Stimulated activated memory B cell treated with anti-CD40 and anti-IgM and Interleukin-4, amounts not matched to agents 10 μg/mL and 1 μg/mL and 100 μg/mL, for 72 hours (primary cell): Measurements from ENCODE around the gene DAD1.
A peak's percentile ranks its signal among the peaks of the same experiment; 100 is the strongest.

ENCODE experiments used
- ATAC-seq: fragments of 150-1000 bp; cut with Tn5 transposase; 2 replicates; pipeline ENCODE4 v1.10.0; 2021
- H3K27ac Mint-ChIP-seq: one replicate; pipeline ENCODE4 v1.8.0; 2022; ENCODE audit warnings: mild to moderate bottlenecking, mixed read lengths
- H3K27me3 Mint-ChIP-seq: one replicate; pipeline ENCODE4 v1.8.0; 2022; ENCODE audit warnings: mixed read lengths
- H3K36me3 Mint-ChIP-seq: one replicate; pipeline ENCODE4 v1.8.0; 2022; ENCODE audit warnings: mixed read lengths
- H3K4me1 Mint-ChIP-seq: one replicate; pipeline ENCODE4 v1.8.0; 2022; ENCODE audit warnings: mixed read lengths
- H3K4me3 Mint-ChIP-seq: one replicate; pipeline ENCODE4 v1.8.0; 2022; ENCODE audit warnings: mild to moderate bottlenecking, moderate library complexity, mixed read lengths
- H3K9me3 Mint-ChIP-seq: one replicate; pipeline ENCODE4 v1.8.0; 2022; ENCODE audit warnings: mixed read lengths

The DAD1 gene

GRCh38 chr14:22565391-22565945 is 23.6 kb downstream of the DAD1 start:
- no peaks in the 10 kb centered on the region for H3K27me3 Mint-ChIP-seq
- H3K27ac Mint-ChIP-seq, result peak overlapping the region; percentile 98
- no peaks in the 10 kb centered on the region for H3K9me3 Mint-ChIP-seq
- peak overlapping the region; percentile 42 for H3K4me3 Mint-ChIP-seq
- H3K4me1 Mint-ChIP-seq, result peaks cover 90% of the 10 kb centered on the region
- ATAC-seq, result peak; percentile 49
- H3K36me3 Mint-ChIP-seq, result peaks cover 15% of the 10 kb centered on the region

- no peak for ATAC-seq
- Mint-ChIP-seq H3K4me1 (peaks cover 89% of the 10 kb centered on the region), H3K4me3 (peak overlapping the region; percentile 15), H3K36me3 (peaks cover 15% of the 10 kb centered on the region), H3K27ac (peak overlapping the region; percentile 98), H3K9me3 (no peaks in the 10 kb centered on the region), H3K27me3 (no peaks in the 10 kb centered on the region)
Observed at GRCh38 chr14:22564463-22564862, 24.6 kb downstream of the DAD1 start.

GRCh38 chr14:22563987-22564386 is 25.0 kb downstream of the DAD1 start:
- no peaks in the 10 kb centered on the region for H3K9me3 Mint-ChIP-seq
- H3K4me3 Mint-ChIP-seq, result no peak overlapping the region
- peaks cover 89% of the 10 kb centered on the region for H3K4me1 Mint-ChIP-seq
- H3K36me3 Mint-ChIP-seq, result peaks cover 17% of the 10 kb centered on the region
- ATAC-seq, result no peak
- peak overlapping the region; percentile 98 for H3K27ac Mint-ChIP-seq
- H3K27me3 Mint-ChIP-seq, result no peaks in the 10 kb centered on the region

- peak overlapping the region; percentile 51 for H3K4me3 Mint-ChIP-seq
- ATAC-seq, result peak; percentile 40
- H3K27me3 Mint-ChIP-seq, result no peaks in the 10 kb centered on the region
- peaks cover 22% of the 10 kb centered on the region for H3K36me3 Mint-ChIP-seq
- no peaks in the 10 kb centered on the region for H3K9me3 Mint-ChIP-seq
- peaks cover 89% of the 10 kb centered on the region for H3K4me1 Mint-ChIP-seq
- peak overlapping the region; percentile 98 for H3K27ac Mint-ChIP-seq
Observed at GRCh38 chr14:22561661-22562579, 27.1 kb downstream of the DAD1 start.

GRCh38 chr14:22561366-22561660 is 27.7 kb downstream of the DAD1 start:
- H3K27ac Mint-ChIP-seq, result peak overlapping the region; percentile 98
- H3K4me3 Mint-ChIP-seq, result peak overlapping the region; percentile 51
- peaks cover 22% of the 10 kb centered on the region for H3K36me3 Mint-ChIP-seq
- no peaks in the 10 kb centered on the region for H3K27me3 Mint-ChIP-seq
- H3K9me3 Mint-ChIP-seq, result no peaks in the 10 kb centered on the region
- peaks cover 90% of the 10 kb centered on the region for H3K4me1 Mint-ChIP-seq
- no peak for ATAC-seq

- ATAC-seq, result no peak
- H3K27ac Mint-ChIP-seq, result peak overlapping the region; percentile 98
- peaks cover 90% of the 10 kb centered on the region for H3K4me1 Mint-ChIP-seq
- H3K4me3 Mint-ChIP-seq, result no peak overlapping the region
- no peaks in the 10 kb centered on the region for H3K9me3 Mint-ChIP-seq
- peaks cover 22% of the 10 kb centered on the region for H3K36me3 Mint-ChIP-seq
- H3K27me3 Mint-ChIP-seq, result no peaks in the 10 kb centered on the region
Observed at GRCh38 chr14:22560662-22561365, 28.2 kb downstream of the DAD1 start.

- peaks cover 9% of the 10 kb centered on the region for H3K36me3 Mint-ChIP-seq
- peak overlapping the region; percentile 98 for H3K27ac Mint-ChIP-seq
- H3K9me3 Mint-ChIP-seq, result no peaks in the 10 kb centered on the region
- ATAC-seq, result no peak
- peaks cover 87% of the 10 kb centered on the region for H3K4me1 Mint-ChIP-seq
- H3K27me3 Mint-ChIP-seq, result no peaks in the 10 kb centered on the region
- H3K4me3 Mint-ChIP-seq, result no peak overlapping the region
Observed at GRCh38 chr14:22559041-22559440, 30.0 kb downstream of the DAD1 start.

GRCh38 chr14:22558221-22558913 is 30.7 kb downstream of the DAD1 start:
- Mint-ChIP-seq H3K4me3 (peak overlapping the region; percentile 38), H3K4me1 (peaks cover 90% of the 10 kb centered on the region), H3K9me3 (no peaks in the 10 kb centered on the region), H3K36me3 (peaks cover 6% of the 10 kb centered on the region), H3K27me3 (no peaks in the 10 kb centered on the region), H3K27ac (peak overlapping the region; percentile 98)
- no peak for ATAC-seq

GRCh38 chr14:22557846-22558220 is 31.2 kb downstream of the DAD1 start:
- H3K27ac Mint-ChIP-seq, result peak overlapping the region; percentile 98
- no peaks in the 10 kb centered on the region for H3K9me3 Mint-ChIP-seq
- ATAC-seq, result no peak
- peaks cover 91% of the 10 kb centered on the region for H3K4me1 Mint-ChIP-seq
- H3K27me3 Mint-ChIP-seq, result no peaks in the 10 kb centered on the region
- peaks cover 8% of the 10 kb centered on the region for H3K36me3 Mint-ChIP-seq
- H3K4me3 Mint-ChIP-seq, result peak overlapping the region; percentile 66

- Mint-ChIP-seq H3K4me3 (peak overlapping the region; percentile 66), H3K27ac (peak overlapping the region; percentile 98), H3K36me3 (peaks cover 15% of the 10 kb centered on the region), H3K4me1 (peaks cover 91% of the 10 kb centered on the region), H3K9me3 (no peaks in the 10 kb centered on the region), H3K27me3 (no peaks in the 10 kb centered on the region)
- ATAC-seq, result peak; percentile 73
Observed at GRCh38 chr14:22556990-22557623, 31.9 kb downstream of the DAD1 start.

GRCh38 chr14:22556021-22556989 is 32.7 kb downstream of the DAD1 start:
- Mint-ChIP-seq H3K4me1 (peaks cover 91% of the 10 kb centered on the region), H3K27me3 (no peaks in the 10 kb centered on the region), H3K36me3 (peaks cover 23% of the 10 kb centered on the region), H3K9me3 (no peaks in the 10 kb centered on the region), H3K4me3 (peak overlapping the region; percentile 66), H3K27ac (peak overlapping the region; percentile 98)
- peak; percentile 92 for ATAC-seq

GRCh38 chr14:22555384-22556011 is 33.5 kb downstream of the DAD1 start:
- peak overlapping the region; percentile 66 for H3K4me3 Mint-ChIP-seq
- peak overlapping the region; percentile 98 for H3K27ac Mint-ChIP-seq
- peaks cover 91% of the 10 kb centered on the region for H3K4me1 Mint-ChIP-seq
- no peaks in the 10 kb centered on the region for H3K27me3 Mint-ChIP-seq
- H3K36me3 Mint-ChIP-seq, result peaks cover 23% of the 10 kb centered on the region
- no peak for ATAC-seq
- H3K9me3 Mint-ChIP-seq, result no peaks in the 10 kb centered on the region

GRCh38 chr14:22554498-22555383 is 34.3 kb downstream of the DAD1 start:
- peak overlapping the region; percentile 98 for H3K27ac Mint-ChIP-seq
- no peaks in the 10 kb centered on the region for H3K9me3 Mint-ChIP-seq
- H3K36me3 Mint-ChIP-seq, result peaks cover 23% of the 10 kb centered on the region
- no peaks in the 10 kb centered on the region for H3K27me3 Mint-ChIP-seq
- no peak overlapping the region for H3K4me3 Mint-ChIP-seq
- peaks cover 93% of the 10 kb centered on the region for H3K4me1 Mint-ChIP-seq
- no peak for ATAC-seq
